Erythroblast (primary cell): Measurements from ENCODE around the gene ELF5.

Experiments
- GATA1 ChIP-seq: IDR thresholded peaks from 2 replicates; pipeline ENCODE4 v1.6.1; 2011; ENCODE audit warnings: low read depth, mild to moderate bottlenecking, control low read depth, low read length, moderate library complexity
- POLR2A ChIP-seq: IDR thresholded peaks from 2 replicates; pipeline ENCODE4 v1.6.1; 2011; ENCODE audit warnings: mild to moderate bottlenecking, low read length

DNA sequence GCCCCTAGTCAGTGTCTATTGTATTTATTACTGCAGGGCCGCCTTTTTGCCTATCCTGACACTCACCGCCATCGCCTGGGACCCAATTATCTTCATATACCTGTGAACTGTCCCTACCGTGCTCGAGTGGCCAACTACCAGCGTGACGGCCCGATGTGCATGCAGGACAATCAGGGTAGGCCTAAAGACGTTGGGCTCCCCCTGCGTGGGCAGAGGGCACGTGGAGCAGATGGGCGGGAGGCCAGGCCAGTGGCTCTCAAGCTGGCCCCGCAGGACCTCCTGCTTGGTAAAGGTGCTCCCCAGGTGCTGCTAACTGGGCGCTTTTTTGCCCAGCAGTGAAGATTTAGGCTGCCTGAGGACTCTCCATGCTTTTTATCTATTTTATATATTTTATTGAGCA lies 52.4 kb downstream of the ELF5 start:
- no peak for TF ChIP-seq POLR2A
- no peak for TF ChIP-seq GATA1
